Stimulated activated CD4-positive, alpha-beta T cell treated with anti-CD3 and anti-CD28 coated beads, TNF-alpha, amount 100 ng/mL, for 48 hours (primary cell): ENCODE measurements around the gene FDX1.

Experiments used
- DNase-seq, 3 donors: peaks; one replicate each; pipeline ENCODE4 v3.0.0-alpha.2; 2020; ENCODE audit warnings: low read depth in 3 of 3

FDX1 gene

DNA sequence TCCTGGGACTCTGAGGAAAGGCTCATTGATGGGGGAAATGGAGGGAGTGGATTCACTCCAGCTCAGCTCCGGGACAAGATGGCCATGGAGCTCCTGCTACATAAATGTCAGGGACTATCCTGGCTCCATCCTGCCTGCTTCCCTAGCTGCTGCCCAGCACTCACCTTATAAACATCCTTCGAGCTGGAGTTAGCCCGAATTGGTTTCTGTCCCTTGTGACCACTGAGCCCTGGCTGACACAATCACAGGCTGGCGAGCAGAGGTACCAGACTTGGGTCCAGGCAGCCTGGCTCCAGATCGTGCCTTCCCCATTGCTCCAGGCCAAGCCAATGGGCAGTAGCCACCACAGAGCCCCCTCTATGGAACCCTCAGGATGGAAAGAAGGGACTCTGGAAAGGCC lies 77.6 kb downstream of the FDX1 start:
- DNase-seq, result no peak

GRCh38 chr11:110508786-110509185 lies 79.0 kb downstream of the FDX1 start:
- no peak for DNase-seq

DNA sequence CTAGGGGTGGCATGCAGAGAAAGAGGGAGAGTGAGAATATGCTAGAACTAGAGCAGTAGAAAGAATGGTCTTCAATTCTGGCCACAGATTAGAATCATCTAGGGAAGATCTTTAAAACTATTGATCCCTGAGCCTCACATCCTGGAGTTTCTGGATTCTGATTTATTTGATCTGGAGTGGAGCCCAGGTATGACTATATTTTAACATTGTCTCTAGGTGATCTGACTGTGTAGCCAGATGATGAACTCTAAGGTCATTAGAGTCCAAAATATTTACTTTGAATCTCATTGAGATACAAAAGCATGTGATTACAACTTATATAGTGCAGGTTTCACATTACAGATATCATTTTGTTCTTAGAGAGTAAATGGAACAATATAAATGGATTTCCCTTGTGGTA lies 79.7 kb downstream of the FDX1 start:
- no peak for DNase-seq

DNA sequence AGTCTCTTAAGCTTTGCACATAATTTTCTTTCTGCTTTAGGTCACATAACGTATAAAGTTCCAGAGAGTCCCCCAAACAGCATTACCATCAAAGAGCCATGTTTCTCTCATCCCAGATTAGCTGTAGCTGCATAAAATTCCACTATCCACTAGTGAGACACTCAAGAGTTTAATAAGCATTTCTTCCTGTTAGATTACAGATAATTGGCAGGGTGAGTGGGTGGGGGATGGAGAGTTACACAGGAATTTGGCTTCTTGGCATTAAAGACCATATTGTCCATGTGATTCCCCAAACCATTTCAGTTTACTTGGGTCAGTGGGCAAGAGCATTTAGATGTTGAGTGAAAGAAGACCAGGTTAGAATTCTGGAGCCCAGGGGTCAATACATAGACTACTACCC lies 82.3 kb downstream of the FDX1 start:
- no peak for DNase-seq

- no peak for DNase-seq
These were observed 83.6 kb downstream of the FDX1 start for GRCh38 chr11:110513259-110513801.

GRCh38 chr11:110513846-110514437 lies 84.2 kb downstream of the FDX1 start:
- DNase-seq, result no peak
